ENCODE measurements around the gene GPX1.
"Not testable (repeated sequence)": the region's sequence is repeated elsewhere in the genome, so short reads cannot be mapped to it uniquely, and the experiment has no call there.

GPX1 gene

GRCh38 chr3:49333091-49333490, 25.1 kb downstream of the GPX1 start:
- DNase-seq (ENCODE audit: low read depth), result no peak
- no peak for TF ChIP-seq CTCF (IDR thresholded peaks at IDR 0.05; ENCODE audit: control insufficient read depth, extremely low read depth, insufficient read depth)
- no peak overlapping the region for H3K4me3 ChIP-seq (ENCODE audit: low read depth, low read length)

DNA sequence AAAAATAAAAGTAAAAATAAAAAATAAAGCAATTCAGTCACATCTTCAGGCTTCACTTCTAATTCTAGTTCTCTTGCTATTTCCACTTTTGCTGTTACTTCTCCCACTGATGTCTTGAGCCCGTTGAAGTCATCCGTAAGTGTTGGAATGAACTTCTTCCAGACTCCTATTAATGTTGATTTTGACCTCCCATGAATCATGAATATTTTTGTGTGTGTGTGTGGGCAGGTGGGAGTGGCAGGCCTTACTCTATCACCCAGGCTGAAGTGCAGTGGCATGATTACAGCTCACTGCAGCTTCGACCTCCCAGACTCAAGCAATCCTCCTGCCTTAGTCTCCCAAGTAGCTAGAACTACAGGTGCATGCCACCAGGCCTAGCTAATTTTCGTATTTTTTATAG, 29.0 kb downstream of the GPX1 start:
- no peak overlapping the region for H3K4me3 ChIP-seq (ENCODE audit: low read depth, low read length)
- no peak for TF ChIP-seq CTCF (IDR thresholded peaks at IDR 0.05; ENCODE audit: control insufficient read depth, extremely low read depth, insufficient read depth)
- DNase-seq (ENCODE audit: low read depth), result no peak

- not testable (repeated sequence) for H3K4me3 ChIP-seq (ENCODE audit: low read depth, low read length); DNase-seq (ENCODE audit: low read depth)
Measured at GRCh38 chr3:49328350-49328749, 29.8 kb downstream of the GPX1 start.

GRCh38 chr3:49327485-49327884, 30.7 kb downstream of the GPX1 start:
- H3K4me3 ChIP-seq (ENCODE audit: low read depth, low read length), result no peak overlapping the region
- TF ChIP-seq CTCF (IDR thresholded peaks at IDR 0.05; ENCODE audit: control insufficient read depth, extremely low read depth, insufficient read depth), result peak; percentile 29; the same call in 1 of the 2 replicates
- DNase-seq (ENCODE audit: low read depth), result no peak

DNA sequence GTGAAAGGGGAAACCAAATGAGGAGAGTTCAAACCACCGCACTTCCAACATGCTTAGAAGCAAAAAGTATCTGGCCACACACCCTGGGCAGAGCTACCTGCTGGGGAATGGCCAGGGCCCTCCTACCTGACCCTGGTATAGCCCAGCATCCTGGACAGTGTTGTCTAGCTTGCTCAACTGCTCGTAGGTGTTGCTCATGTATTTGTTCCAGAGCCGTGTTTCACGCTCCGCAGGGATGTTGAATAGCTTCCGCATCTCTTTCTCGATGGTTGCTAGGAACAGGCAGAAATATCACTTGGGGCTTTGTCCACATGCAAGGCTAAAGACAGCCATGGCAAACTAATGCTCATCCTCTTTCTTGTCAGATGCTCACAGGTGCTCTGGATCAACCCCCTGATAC, 33.4 kb downstream of the GPX1 start:
- no peak for DNase-seq (ENCODE audit: low read depth)

GRCh38 chr3:49316696-49317457, 41.3 kb downstream of the GPX1 start:
- no peak for TF ChIP-seq CTCF (IDR thresholded peaks at IDR 0.05; ENCODE audit: control insufficient read depth, extremely low read depth, insufficient read depth)
- no peak overlapping the region for H3K4me3 ChIP-seq (ENCODE audit: low read depth, low read length)
- no peak for DNase-seq (ENCODE audit: low read depth)

More for the DNA sequence above, 33.4 kb downstream of the GPX1 start:
- H3K4me3 ChIP-seq (ENCODE audit: low read depth, low read length), result no peak overlapping the region
- TF ChIP-seq CTCF (IDR thresholded peaks at IDR 0.05; ENCODE audit: control insufficient read depth, extremely low read depth, insufficient read depth), result no peak

DNA sequence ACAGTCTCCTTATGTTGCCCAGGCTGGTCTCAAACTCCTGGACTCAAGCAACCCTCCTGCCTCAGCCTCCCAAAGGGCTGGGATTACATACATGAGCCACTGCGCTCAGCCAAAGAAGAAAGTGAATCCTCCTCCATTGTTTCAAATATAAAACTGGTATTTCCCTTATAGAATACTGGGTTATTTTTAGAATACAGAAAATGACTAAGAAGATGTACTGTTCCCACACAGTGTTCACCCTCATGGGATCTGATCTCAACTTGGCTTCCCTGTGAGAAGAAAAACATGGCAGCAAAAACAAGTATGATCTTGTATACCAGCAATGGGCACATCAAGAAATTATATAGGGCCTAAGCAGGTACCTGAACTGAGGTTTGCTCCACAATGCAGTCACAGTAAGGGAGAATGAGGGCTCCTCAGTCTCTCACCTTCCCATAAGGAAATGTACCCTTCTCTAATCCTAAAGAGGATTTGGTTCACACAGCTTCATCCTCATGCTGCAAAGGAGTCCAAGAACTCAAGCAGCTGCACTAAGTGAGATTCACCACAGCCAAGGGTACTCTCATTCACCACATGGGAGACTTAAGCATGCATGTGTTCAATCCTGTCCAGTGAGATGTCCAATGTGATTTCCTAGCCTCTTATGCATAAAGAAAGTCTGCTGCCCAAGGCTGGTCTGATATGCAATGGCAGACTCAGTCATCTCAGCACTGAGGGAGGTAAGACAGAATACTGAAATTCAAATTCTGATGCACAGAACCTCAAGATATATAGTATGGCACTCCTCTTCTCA, 44.1 kb downstream of the GPX1 start:
- DNase-seq (ENCODE audit: low read depth), result no peak
- no peak overlapping the region for H3K4me3 ChIP-seq (ENCODE audit: low read depth, low read length)
- TF ChIP-seq CTCF (IDR thresholded peaks at IDR 0.05; ENCODE audit: control insufficient read depth, extremely low read depth, insufficient read depth), result no peak

Measured in LNCaP clone FGC (cell line).